GM12865 (cell line): ENCODE data around the gene GNS.

Experiments
- DNase-seq: peaks from one replicate; pipeline ENCODE4 v3.0.0; 2010; ENCODE audit warnings: low read depth
- H3K4me3 ChIP-seq: 2 replicates; pipeline ENCODE4 v1.5.1; 2011; ENCODE audit warnings: mild to moderate bottlenecking, low read depth, low read length, control low read depth
- TF ChIP-seq, protein P1 (sequence below): IDR thresholded peaks from 2 replicates; pipeline ENCODE4 v1.5.1; 2011; ENCODE audit warnings: low read length, control low read depth, low read depth, inconsistent platforms; ENCODE audit not compliant: insufficient read depth; ENCODE audit errors: missing control alignments

GNS gene

DNA sequence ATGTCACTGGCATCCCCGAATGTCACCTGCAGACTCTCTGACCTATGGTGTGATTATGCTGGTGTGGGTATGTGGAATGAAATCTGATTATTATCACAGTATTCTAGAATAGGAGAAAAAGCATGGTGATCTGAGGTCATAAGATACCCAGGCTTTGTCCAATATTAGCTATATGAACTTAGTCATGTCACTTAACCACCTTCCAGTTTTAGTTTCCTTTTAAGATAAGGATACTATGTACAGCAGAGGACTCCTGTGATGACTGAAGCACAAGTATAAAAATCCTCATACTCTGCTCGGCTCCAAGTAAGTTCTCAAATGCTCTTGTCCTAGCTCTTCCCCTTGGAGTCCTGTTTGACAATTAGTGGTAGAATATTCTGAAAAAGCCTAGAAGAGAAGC lies 2.8 kb downstream of the GNS start:
- DNase-seq, result peak; percentile 38
- TF ChIP-seq, protein P1, sequence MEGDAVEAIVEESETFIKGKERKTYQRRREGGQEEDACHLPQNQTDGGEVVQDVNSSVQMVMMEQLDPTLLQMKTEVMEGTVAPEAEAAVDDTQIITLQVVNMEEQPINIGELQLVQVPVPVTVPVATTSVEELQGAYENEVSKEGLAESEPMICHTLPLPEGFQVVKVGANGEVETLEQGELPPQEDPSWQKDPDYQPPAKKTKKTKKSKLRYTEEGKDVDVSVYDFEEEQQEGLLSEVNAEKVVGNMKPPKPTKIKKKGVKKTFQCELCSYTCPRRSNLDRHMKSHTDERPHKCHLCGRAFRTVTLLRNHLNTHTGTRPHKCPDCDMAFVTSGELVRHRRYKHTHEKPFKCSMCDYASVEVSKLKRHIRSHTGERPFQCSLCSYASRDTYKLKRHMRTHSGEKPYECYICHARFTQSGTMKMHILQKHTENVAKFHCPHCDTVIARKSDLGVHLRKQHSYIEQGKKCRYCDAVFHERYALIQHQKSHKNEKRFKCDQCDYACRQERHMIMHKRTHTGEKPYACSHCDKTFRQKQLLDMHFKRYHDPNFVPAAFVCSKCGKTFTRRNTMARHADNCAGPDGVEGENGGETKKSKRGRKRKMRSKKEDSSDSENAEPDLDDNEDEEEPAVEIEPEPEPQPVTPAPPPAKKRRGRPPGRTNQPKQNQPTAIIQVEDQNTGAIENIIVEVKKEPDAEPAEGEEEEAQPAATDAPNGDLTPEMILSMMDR, result no peak
- no peak overlapping the region for H3K4me3 ChIP-seq

DNA sequence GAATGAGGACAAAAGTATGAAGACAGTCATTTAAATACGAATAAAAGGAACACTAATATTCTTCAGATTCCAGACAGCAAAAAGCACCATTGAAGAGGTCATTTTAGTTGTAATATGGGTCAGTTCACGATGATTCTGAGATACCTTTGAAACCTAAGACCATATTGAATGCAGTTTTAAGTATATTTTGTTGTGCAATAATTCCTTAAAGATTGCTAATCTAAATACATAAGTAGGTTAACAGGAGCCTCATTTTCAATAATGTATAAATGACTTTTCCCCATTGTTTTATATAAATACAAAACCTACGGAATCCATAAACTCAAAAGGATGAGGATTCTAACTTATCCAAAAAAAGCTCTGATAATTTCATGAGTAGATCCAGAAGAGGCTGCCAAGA lies 5.8 kb downstream of the GNS start:
- H3K4me3 ChIP-seq, result no peak overlapping the region
- TF ChIP-seq, protein P1, result no peak
- DNase-seq, result no peak

DNA sequence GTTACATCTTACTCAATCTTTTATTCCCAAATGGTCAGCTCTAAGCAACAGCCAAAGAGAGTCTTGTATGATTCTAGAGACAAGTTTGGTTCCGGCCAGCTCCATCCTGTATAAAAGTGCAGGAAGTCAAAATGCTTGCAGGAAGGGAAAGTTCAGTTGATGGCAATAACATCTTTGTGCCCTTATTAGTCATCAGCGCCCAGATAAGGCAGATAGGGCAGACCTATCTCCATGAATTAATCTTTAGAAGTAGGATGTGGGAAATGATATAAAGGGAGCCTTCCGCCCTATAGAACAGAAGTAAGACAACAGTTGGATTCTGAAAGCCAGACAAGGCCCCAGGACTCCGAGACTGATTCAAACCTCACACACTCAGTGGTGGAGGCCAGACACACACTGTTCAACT lies 6.4 kb downstream of the GNS start:
- no peak for DNase-seq
- no peak overlapping the region for H3K4me3 ChIP-seq
- TF ChIP-seq, protein P1, result no peak

DNA sequence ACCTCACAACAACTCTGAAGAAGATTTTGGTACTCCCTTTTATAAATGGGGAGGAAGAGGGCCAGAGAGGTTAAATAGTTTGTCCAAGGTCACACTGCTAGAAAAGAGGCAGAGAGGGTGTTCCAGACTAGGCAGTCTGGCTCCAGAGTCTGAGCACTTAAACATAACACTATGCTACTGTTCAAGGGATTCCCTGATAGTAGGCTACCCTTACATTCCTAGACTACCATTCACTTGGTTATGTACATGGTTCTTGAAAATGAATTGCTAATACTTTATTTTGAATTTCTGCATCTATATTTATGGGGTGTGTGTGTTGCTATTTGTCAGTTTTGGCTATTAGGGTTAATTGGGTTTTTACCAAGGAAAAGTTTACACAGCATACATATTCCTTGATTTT lies 7.2 kb downstream of the GNS start:
- no peak for DNase-seq
- H3K4me3 ChIP-seq, result no peak overlapping the region
- TF ChIP-seq, protein P1, result no peak

DNA sequence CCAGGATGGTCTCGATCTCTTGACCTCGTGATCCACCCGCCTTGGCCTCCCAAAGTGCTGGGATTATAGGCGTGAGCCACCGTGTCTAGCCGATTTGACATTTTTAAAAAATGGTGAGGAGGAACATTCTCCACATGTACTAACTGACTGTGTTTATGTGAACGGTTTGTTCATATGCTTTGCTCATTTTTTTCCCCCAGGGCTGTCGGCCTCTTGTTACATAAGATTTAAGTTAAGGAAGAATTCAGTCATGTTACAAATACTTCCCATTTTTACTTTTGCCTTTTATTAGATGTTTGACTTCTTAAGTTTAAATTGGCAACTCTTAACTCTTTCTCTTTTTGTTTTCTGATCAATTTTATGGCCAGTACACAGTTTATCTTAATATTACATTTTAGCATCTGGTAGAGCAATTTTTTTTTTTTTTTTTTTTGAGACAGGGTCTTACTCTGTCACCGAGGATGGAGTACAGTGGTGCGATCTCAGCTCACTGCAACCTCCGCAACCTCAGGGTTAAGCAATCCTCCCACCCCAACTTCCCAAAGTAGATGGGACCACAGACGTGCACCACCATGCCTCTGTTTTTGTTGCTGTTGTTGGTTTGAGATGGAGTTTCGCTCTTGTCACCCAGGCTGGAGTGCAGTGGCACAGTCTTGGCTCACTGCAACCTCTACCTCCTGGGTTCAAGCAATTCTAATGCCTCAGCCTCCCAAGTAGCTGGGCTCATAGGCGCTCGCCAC lies 9.6 kb downstream of the GNS start:
- TF ChIP-seq, protein P1, result no peak
- no peak for DNase-seq
- H3K4me3 ChIP-seq, result no peak overlapping the region

DNA sequence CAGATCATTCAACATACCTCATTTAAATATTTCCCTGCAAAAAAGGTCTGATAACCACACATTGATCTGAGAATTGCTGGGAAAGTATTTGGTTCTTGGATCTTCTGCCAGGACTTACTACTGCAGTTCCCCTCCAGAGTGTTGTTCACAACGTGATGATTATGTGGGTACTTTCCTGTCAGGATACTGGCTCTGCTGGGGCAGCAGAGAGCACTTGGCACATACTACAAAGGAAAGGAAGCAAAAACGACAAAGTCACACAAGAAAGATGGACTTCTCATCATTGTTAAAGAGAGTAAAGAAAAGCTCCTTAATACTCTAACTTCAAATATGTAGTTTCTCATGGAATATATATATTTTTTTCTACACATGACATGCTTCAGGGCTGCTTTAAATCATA lies 11.5 kb downstream of the GNS start:
- H3K4me3 ChIP-seq, result no peak overlapping the region
- TF ChIP-seq, protein P1, result no peak
- no peak for DNase-seq

DNA sequence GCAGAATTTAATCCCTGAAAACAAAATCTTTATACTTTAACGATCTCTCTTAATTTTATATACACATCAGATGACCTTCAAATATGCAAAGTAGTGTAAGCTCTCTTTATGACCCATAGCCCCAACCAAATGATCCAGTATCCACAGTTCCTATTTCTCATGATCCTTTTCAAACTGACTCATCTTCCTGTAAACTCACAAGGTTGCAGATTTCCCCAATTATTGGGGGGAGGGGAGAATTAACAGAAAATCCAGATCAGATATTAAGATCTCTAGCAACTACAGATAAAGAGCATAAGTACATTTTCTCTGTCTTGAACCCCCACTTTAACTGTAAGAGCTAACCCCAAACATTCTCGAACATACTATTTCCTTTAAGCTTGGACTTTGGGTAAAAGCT lies 12.5 kb downstream of the GNS start:
- DNase-seq, result no peak
- TF ChIP-seq, protein P1, result no peak
- no peak overlapping the region for H3K4me3 ChIP-seq
